IgD-negative memory B cell (primary cell): ENCODE results near the gene NME9. TPM values are rescaled to one million over a fixed set of nuclear protein-coding genes. Genes with fewer than 3 reads are reported as not detected.

ENCODE experiments used
- H3K27ac Mint-ChIP-seq, 3 donors: one replicate each; pipeline ENCODE4 v1.8.0; 2020 to 2022; ENCODE audit warnings: mild to moderate bottlenecking in 3 of 3, mixed read lengths in 3 of 3, moderate library complexity in 1 of 3
- H3K27me3 Mint-ChIP-seq: one replicate; pipeline ENCODE4 v1.8.0; 2021; ENCODE audit warnings: mixed read lengths
- H3K36me3 Mint-ChIP-seq: one replicate; pipeline ENCODE4 v1.8.0; 2020; ENCODE audit warnings: mild to moderate bottlenecking, mixed read lengths
- H3K4me1 Mint-ChIP-seq, 3 donors: one replicate each; pipeline ENCODE4 v1.8.0; 2020 to 2022; ENCODE audit warnings: mixed read lengths in 3 of 3, mild to moderate bottlenecking in 1 of 3
- H3K4me3 Mint-ChIP-seq, 4 donors: one replicate each; pipeline ENCODE4 v1.8.0; 2020 to 2022; ENCODE audit warnings: mild to moderate bottlenecking in 4 of 4, mixed read lengths in 4 of 4, moderate library complexity in 3 of 4
- H3K9me3 Mint-ChIP-seq, 3 donors: one replicate each; pipeline ENCODE4 v1.8.0; 2020 to 2021; ENCODE audit warnings: mixed read lengths in 3 of 3, mild to moderate bottlenecking in 1 of 3
- polyA plus RNA-seq: library from polyadenylated mRNA; unstranded; fragments of 300-500 nt; fragmentation: Illumina TruSeq; gene quantifications from one replicate; pipeline ENCODE4 v1.2.3, GENCODE V29; 2021

Gene NME9
- polyA plus RNA-seq, 1 donor from 2014 or later: 0.29 TPM

- Mint-ChIP-seq H3K9me3 (no peaks in the 10 kb centered on the region), H3K4me1 (peaks cover 0 to 3% (median 1%) of the 10 kb centered on the region in 3 donors), H3K27me3 (no peaks in the 10 kb centered on the region), H3K4me3 (no peak overlapping the region), H3K36me3 (peaks cover 8% of the 10 kb centered on the region), H3K27ac (no peak overlapping the region)
Measured at GRCh38 chr3:138256022-138256421, 73.6 kb downstream of the NME9 start.

- Mint-ChIP-seq H3K4me3 (no peak overlapping the region), H3K27ac (no peak overlapping the region), H3K4me1 (peaks cover 0 to 3% (median 1%) of the 10 kb centered on the region in 3 donors), H3K9me3 (no peaks in the 10 kb centered on the region), H3K36me3 (peaks cover 11% of the 10 kb centered on the region), H3K27me3 (no peaks in the 10 kb centered on the region)
Measured at GRCh38 chr3:138254216-138254615, 75.4 kb downstream of the NME9 start.

GRCh38 chr3:138253609-138254008 is 76.0 kb downstream of the NME9 start:
- Mint-ChIP-seq H3K4me3 (no peak overlapping the region), H3K27me3 (no peaks in the 10 kb centered on the region), H3K27ac (no peak overlapping the region), H3K4me1 (peaks cover 0 to 3% (median 1%) of the 10 kb centered on the region in 3 donors), H3K9me3 (no peaks in the 10 kb centered on the region), H3K36me3 (peaks cover 11% of the 10 kb centered on the region)

Other genes with a start within 250 kb of the NME9 start
- not detected for gene DZIP1L, start 214.2 kb downstream of the NME9 start, polyA plus RNA-seq
- not detected for gene A4GNT, start 197.5 kb downstream of the NME9 start, polyA plus RNA-seq
- 12.9 TPM for gene DBR1, start 154.9 kb downstream of the NME9 start, polyA plus RNA-seq
- 42.6 TPM for gene ARMC8, start 142.6 kb downstream of the NME9 start, polyA plus RNA-seq
- not detected for gene MRAS, start 18.7 kb upstream of the NME9 start, polyA plus RNA-seq
- 0.05 TPM for gene ESYT3, start 104.8 kb upstream of the NME9 start, polyA plus RNA-seq